Heart left ventricle (tissue), 13 donors: ENCODE measurements around the gene NUDT16.

Source experiments
- POLR2A ChIP-seq, 2 donors: fragments of 450-650 bp; IDR thresholded peaks; one replicate each; pipeline ENCODE4 v1.6.1; 2017; ENCODE audit warnings: antibody characterized with exemption in 2 of 2, mild to moderate bottlenecking in 2 of 2, moderate library complexity in 2 of 2
- TF ChIP-seq, protein P1 (sequence below), 12 donors: fragments of 200-600 bp; sonication (generic) in 4 of 12; IDR thresholded peaks; one replicate each; pipeline versions ENCODE4 v1.5.0 to v1.8.0; 2018 to 2022; ENCODE audit warnings: antibody characterized with exemption in 12 of 12, mild to moderate bottlenecking in 5 of 12
- donor health status: ischemic (EF 13 %, LVEDD 7.1; RV severe dilation, severe dysfunction).
- donor health status: DM: no; HTN: yes; CAD: no.
- donor health status: DM: no; HTN: no; CAD: no.
- donor health status: ischemic (EF 25% LVEDD 6.9; RV normal size, moderate dysfunction).
- donor health status: ischemic (EF 25% LVEDD 5.7; RV mildly dilated, moderate dysfunction).
- donor health status: ischemic (EF 35%, LVEDD 5.7; RV mildly dilated, moderate dysfunction).
- donor health status: nonischemic (EF 11% LVEDD 7.7; RV severe dilation, severe dysfunction).
- donor health status: DM: yes; HTN: yes; CAD: no.
- donor health status: PGD.
- donor health status: ischemic (EF 29% LVEDD 5.4; RV normal size, mild dysfunction).
- donor health status: nonischemic (EF 23%, LVEDD 6.1; RV moderate dilation, normal function).

DNA sequence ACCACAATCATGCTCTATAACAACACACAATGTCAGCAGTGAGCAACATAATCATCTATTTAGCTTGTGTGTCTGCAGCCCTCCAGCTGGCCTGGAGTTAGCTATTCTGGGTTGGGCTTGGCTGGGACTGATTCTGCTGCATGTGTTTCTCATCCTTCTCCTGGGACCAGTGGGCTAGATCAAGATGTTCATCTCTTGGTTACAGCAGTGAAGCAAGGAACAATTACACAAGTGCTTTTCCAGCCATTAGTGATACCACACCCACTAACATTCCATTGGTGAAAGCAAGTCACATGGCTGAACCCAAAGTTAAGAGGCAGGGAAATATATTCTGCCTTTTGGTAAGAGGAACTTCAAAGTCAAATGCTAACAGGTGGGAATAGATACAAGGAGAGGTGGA, 14.6 kb downstream of the NUDT16 start:
- TF ChIP-seq POLR2A (IDR thresholded peaks at IDR 0.05), result no peak
- TF ChIP-seq, protein P1, sequence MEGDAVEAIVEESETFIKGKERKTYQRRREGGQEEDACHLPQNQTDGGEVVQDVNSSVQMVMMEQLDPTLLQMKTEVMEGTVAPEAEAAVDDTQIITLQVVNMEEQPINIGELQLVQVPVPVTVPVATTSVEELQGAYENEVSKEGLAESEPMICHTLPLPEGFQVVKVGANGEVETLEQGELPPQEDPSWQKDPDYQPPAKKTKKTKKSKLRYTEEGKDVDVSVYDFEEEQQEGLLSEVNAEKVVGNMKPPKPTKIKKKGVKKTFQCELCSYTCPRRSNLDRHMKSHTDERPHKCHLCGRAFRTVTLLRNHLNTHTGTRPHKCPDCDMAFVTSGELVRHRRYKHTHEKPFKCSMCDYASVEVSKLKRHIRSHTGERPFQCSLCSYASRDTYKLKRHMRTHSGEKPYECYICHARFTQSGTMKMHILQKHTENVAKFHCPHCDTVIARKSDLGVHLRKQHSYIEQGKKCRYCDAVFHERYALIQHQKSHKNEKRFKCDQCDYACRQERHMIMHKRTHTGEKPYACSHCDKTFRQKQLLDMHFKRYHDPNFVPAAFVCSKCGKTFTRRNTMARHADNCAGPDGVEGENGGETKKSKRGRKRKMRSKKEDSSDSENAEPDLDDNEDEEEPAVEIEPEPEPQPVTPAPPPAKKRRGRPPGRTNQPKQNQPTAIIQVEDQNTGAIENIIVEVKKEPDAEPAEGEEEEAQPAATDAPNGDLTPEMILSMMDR (IDR thresholded peaks at IDR 0.05), result no peak
